Epithelial cell of proximal tubule (primary cell): ENCODE data around the gene HTR2B. TPM values are rescaled to one million over a fixed set of nuclear protein-coding genes. Genes with fewer than 3 reads are reported as not detected.

Source experiments
- DNase-seq: peaks from one replicate; pipeline ENCODE4 v3.0.0-alpha.2; 2011; ENCODE audit warnings: low read depth
- H3K4me3 ChIP-seq: 2 replicates; pipeline ENCODE4 v1.5.1; 2011; ENCODE audit warnings: low read depth, mild to moderate bottlenecking, low read length
- total RNA-seq: library from RNA; depleted of rRNA; stranded (reverse); fragments of >200 nt; gene quantifications from 2 replicates; pipeline ENCODE4 v1.2.3, GENCODE V29; 2015
- TF ChIP-seq, protein P1 (sequence below): conservative IDR thresholded peaks from 2 replicates; pipeline ENCODE4 v1.5.1; 2012; ENCODE audit warnings: low read depth, mild to moderate bottlenecking, low read length

HTR2B gene
- total RNA-seq, result not detected in 2 replicates

GRCh38 chr2:231124838-231125568 is at the start of gene HTR2B:
Gene HTR2B (minus strand): TSS chr2:231125042. CDS start chr2:231123764, 1,278 bp downstream.
- TF ChIP-seq, protein P1, sequence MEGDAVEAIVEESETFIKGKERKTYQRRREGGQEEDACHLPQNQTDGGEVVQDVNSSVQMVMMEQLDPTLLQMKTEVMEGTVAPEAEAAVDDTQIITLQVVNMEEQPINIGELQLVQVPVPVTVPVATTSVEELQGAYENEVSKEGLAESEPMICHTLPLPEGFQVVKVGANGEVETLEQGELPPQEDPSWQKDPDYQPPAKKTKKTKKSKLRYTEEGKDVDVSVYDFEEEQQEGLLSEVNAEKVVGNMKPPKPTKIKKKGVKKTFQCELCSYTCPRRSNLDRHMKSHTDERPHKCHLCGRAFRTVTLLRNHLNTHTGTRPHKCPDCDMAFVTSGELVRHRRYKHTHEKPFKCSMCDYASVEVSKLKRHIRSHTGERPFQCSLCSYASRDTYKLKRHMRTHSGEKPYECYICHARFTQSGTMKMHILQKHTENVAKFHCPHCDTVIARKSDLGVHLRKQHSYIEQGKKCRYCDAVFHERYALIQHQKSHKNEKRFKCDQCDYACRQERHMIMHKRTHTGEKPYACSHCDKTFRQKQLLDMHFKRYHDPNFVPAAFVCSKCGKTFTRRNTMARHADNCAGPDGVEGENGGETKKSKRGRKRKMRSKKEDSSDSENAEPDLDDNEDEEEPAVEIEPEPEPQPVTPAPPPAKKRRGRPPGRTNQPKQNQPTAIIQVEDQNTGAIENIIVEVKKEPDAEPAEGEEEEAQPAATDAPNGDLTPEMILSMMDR, result no peak
- no peak for DNase-seq
- no peak within 1 kb of the TSS for H3K4me3 ChIP-seq

DNA sequence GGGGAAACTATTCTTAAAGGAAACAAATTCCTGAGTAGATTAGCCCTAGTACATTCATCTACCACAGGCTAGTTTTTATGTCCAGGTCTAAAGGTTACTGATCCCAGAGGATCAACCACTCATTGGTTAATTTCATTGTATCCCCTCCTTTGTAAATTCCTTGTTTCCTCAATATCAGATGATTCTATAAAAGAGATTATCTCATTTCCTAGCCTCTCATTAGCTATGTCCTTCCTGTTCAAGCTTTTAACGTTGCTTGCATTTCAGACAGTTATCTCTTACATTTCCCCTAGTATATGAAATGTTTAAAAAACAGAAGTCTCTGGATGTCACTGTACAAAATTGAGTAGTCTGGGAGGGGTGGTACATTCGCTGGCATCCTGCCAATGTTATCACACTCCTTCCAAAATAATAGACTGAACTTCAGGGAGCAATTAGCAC is 49.4 kb upstream of the HTR2B start:
- H3K4me3 ChIP-seq, result no peak overlapping the region
- TF ChIP-seq, protein P1, result no peak
- no peak for DNase-seq

GRCh38 chr2:231172025-231172424 is 47.2 kb upstream of the HTR2B start:
- DNase-seq, result no peak
- TF ChIP-seq, protein P1, result no peak
- H3K4me3 ChIP-seq, result no peak overlapping the region

- TF ChIP-seq, protein P1, result no peak
- DNase-seq, result no peak
- no peak overlapping the region for H3K4me3 ChIP-seq
Observed at GRCh38 chr2:231170055-231170454, 45.2 kb upstream of the HTR2B start.

- TF ChIP-seq, protein P1, result no peak
Observed at GRCh38 chr2:231169488-231169887, 44.6 kb upstream of the HTR2B start.

GRCh38 chr2:231168460-231169139 is 43.8 kb upstream of the HTR2B start:
- DNase-seq, result no peak
- TF ChIP-seq, protein P1, result no peak
- H3K4me3 ChIP-seq, result no peak overlapping the region

More at GRCh38 chr2:231169488-231169887, 44.6 kb upstream of the HTR2B start:
- no peak for DNase-seq
- H3K4me3 ChIP-seq, result no peak overlapping the region
